GM13977 (cell line): ENCODE results near the gene UPF2.

Experiments
- DNase-seq: peaks from one replicate; pipeline ENCODE4 v3.0.0; 2012; ENCODE audit warnings: low spot score
- in situ Hi-C: fragments of 300-500 bp; cut with MboI; formaldehyde crosslinking; loops from one replicate; pipeline ENCODE4 v1.12.0; 2022; ENCODE audit warnings: low sequenced_read_pairs, low pct_unique_long_range_greater_than_20kb, mixed read lengths, inconsistent platforms; ENCODE audit not compliant: unreplicated experiment
- TF ChIP-seq, protein P1 (sequence below): IDR thresholded peaks from 2 replicates; pipeline ENCODE4 v1.5.1; 2012; ENCODE audit warnings: mild to moderate bottlenecking, control low read depth; ENCODE audit not compliant: insufficient read depth; ENCODE audit errors: extremely low read depth, missing control alignments

UPF2 gene

DNA sequence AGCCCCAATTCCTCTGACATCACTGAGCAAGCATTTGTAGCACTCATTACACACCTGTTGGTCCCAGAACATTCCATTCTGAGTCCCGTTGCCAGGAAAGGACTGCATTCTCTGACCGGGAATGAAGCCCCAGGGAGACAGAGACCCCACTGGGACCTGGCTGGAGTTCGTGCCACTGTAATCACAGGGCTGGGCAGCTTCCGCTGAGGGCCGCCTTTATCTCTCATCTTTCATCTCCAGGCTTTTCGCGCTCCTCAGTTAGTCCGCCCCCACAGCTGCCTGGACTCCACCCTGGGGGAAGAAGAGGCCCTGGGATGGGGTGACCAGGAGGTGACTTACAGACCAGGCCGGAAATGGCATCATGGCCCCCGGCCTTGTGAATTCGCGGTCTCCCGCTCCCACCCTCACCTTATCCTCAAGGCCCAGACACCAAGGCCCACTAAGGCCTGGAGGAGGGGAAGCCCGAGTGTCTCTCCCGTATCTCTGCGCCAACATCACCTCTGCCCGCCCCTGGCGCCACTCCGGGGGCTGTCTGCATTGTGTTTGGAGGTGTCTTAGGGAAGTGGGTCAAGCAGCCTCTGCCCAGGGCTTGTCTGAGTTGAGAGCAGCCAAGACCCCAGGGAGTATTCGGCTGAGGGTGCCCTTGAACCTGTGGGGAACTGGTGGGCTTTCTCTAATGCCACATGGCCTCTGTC, 144.1 kb downstream of the UPF2 start:
- no peak for DNase-seq
- TF ChIP-seq, protein P1, sequence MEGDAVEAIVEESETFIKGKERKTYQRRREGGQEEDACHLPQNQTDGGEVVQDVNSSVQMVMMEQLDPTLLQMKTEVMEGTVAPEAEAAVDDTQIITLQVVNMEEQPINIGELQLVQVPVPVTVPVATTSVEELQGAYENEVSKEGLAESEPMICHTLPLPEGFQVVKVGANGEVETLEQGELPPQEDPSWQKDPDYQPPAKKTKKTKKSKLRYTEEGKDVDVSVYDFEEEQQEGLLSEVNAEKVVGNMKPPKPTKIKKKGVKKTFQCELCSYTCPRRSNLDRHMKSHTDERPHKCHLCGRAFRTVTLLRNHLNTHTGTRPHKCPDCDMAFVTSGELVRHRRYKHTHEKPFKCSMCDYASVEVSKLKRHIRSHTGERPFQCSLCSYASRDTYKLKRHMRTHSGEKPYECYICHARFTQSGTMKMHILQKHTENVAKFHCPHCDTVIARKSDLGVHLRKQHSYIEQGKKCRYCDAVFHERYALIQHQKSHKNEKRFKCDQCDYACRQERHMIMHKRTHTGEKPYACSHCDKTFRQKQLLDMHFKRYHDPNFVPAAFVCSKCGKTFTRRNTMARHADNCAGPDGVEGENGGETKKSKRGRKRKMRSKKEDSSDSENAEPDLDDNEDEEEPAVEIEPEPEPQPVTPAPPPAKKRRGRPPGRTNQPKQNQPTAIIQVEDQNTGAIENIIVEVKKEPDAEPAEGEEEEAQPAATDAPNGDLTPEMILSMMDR = no peak
- in situ Hi-C loops = no loop called here

GRCh38 chr10:11898033-11898371, 144.6 kb downstream of the UPF2 start:
- TF ChIP-seq, protein P1 = no peak
- in situ Hi-C loops = no loop called here
- no peak for DNase-seq

- TF ChIP-seq, protein P1 = no peak
- in situ Hi-C loops = no loop called here
- DNase-seq = no peak
Observed at GRCh38 chr10:11896549-11897200, 145.9 kb downstream of the UPF2 start.

- TF ChIP-seq, protein P1 = no peak
- in situ Hi-C loops = no loop called here
- DNase-seq = no peak
Observed at GRCh38 chr10:11895598-11895997, 147.0 kb downstream of the UPF2 start.

DNA sequence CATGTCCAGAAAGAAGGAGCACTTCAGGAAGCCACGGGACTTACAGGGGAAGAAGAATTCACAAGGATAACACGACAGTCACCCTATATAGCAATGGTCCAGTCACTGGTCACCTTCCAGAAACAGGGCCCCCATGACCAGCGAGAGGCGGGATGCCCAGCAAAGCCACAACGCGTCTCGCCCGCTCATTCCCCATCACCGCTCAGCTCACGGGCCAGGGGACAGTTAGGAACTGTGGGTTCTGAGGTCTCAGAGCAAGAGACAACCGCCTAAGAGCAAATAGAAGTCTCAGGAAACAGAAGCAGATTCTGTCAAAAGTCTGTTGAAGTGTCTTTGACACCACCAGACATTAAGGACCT, 147.5 kb downstream of the UPF2 start:
- in situ Hi-C loops = no loop called here
- TF ChIP-seq, protein P1 = no peak
- DNase-seq = no peak

- no peak for DNase-seq
- in situ Hi-C loops = no loop called here
- TF ChIP-seq, protein P1 = no peak
Observed at GRCh38 chr10:11894381-11895107, 148.1 kb downstream of the UPF2 start.
